H1 (cell line): Measurements from ENCODE around the gene SS18L1. TPM values are rescaled to one million over a fixed set of nuclear protein-coding genes. Genes with fewer than 3 reads are reported as not detected.

Experiments used
- MAX ChIP-seq: IDR thresholded peaks from 2 replicates; pipeline ENCODE4 v1.6.1; 2012; ENCODE audit warnings: inconsistent platforms
- NANOG ChIP-seq: IDR thresholded peaks from 2 replicates; pipeline ENCODE4 v1.6.1; 2011; ENCODE audit warnings: low read length, low read depth, mild to moderate bottlenecking, inconsistent platforms; ENCODE audit not compliant: insufficient read depth, poor library complexity, severe bottlenecking
- SIX5 ChIP-seq: IDR thresholded peaks from 2 replicates; pipeline ENCODE4 v1.6.1; 2011; ENCODE audit warnings: mild to moderate bottlenecking, low read depth, low read length
- YY1 ChIP-seq: IDR thresholded peaks from 2 replicates; pipeline ENCODE4 v1.6.1; 2011; ENCODE audit warnings: low read depth, mild to moderate bottlenecking, low read length
- polyA plus RNA-seq, 7 experiments: library from polyadenylated mRNA; depleted of rRNA in 3 of 7; stranded (reverse) in 5 of 7; unstranded in 2 of 7; fragments of >200 nt in 5 of 7; fragments of 200-250 nt in 2 of 7; gene quantifications; 1 replicate in 5 of 7; 2 replicates in 1 of 7; 4 replicates in 1 of 7; pipeline versions ENCODE4 v1.2.1 to v1.2.3, GENCODE V29; 2011 to 2013; ENCODE audit warnings: missing spikeins in 2 of 7, mixed read lengths in 2 of 7
- total RNA-seq: library from RNA; stranded (reverse); fragmentation: NEBNext Ultra II Directional; extraction: Animal tissue kit (Norgen Biotek cat#: 25700); gene quantifications from 2 replicates; pipeline ENCODE4 v1.2.1, GENCODE V29; 2021

Gene SS18L1
- total and polyA plus RNA-seq, 2 of the 8 experiments (the other 6 are each of a cell fraction or from before 2014, with no cell fraction given) = 28.4 to 29.7 TPM

- TF ChIP-seq MAX (no peak), SIX5 (no peak), NANOG (no peak), YY1 (no peak)
These were observed 11.1 kb upstream of the SS18L1 start (continued) for GRCh38 chr20:62132421-62132820.
